HG02852 (cell line): ENCODE results near the gene PALLD.

Experiments
- ATAC-seq: cut with Tn5 transposase; IDR thresholded peaks from one replicate; pipeline ENCODE4 v1.9.1; 2021; ENCODE audit warnings: mild to moderate bottlenecking, moderate library complexity; ENCODE audit not compliant: unreplicated experiment

The PALLD gene

GRCh38 chr4:168811786-168812651 is 315.2 kb downstream of the PALLD start:
- ATAC-seq, result no peak

- no peak for ATAC-seq
Measured at GRCh38 chr4:168812806-168813205, 316.0 kb downstream of the PALLD start.

- ATAC-seq, result no peak
Measured at GRCh38 chr4:168813890-168814289, 317.0 kb downstream of the PALLD start.

GRCh38 chr4:168815379-168816345 is 318.8 kb downstream of the PALLD start:
- ATAC-seq, result no peak

- ATAC-seq, result no peak
Measured at GRCh38 chr4:168817370-168817769, 320.5 kb downstream of the PALLD start.

GRCh38 chr4:168822481-168822880 is 325.6 kb downstream of the PALLD start:
- ATAC-seq, result no peak

- no peak for ATAC-seq
Measured at GRCh38 chr4:168825975-168826374, 329.1 kb downstream of the PALLD start.

GRCh38 chr4:168826620-168827019 is 329.8 kb downstream of the PALLD start:
- ATAC-seq, result no peak

- no peak for ATAC-seq
Measured at GRCh38 chr4:168830777-168831512, 334.1 kb downstream of the PALLD start.

- peak; percentile 8 for ATAC-seq
Measured at GRCh38 chr4:168831585-168831918, 334.7 kb downstream of the PALLD start.

GRCh38 chr4:168831919-168832762 is 335.3 kb downstream of the PALLD start:
- peak; percentile 82 for ATAC-seq

GRCh38 chr4:168832763-168833575 is 336.1 kb downstream of the PALLD start:
- no peak for ATAC-seq

GRCh38 chr4:168833881-168834280 is 337.0 kb downstream of the PALLD start:
- ATAC-seq, result no peak

GRCh38 chr4:168835880-168836454 is 339.1 kb downstream of the PALLD start:
- no peak for ATAC-seq

- no peak for ATAC-seq
Measured at GRCh38 chr4:168836490-168836889, 339.6 kb downstream of the PALLD start.

GRCh38 chr4:168837922-168838321 is 341.1 kb downstream of the PALLD start:
- no peak for ATAC-seq

- no peak for ATAC-seq
Measured at GRCh38 chr4:168839758-168840391, 343.0 kb downstream of the PALLD start.

GRCh38 chr4:168840392-168840763 is 343.5 kb downstream of the PALLD start:
- no peak for ATAC-seq
